ENCODE data around the gene ESRP2.

The ESRP2 gene

DNA sequence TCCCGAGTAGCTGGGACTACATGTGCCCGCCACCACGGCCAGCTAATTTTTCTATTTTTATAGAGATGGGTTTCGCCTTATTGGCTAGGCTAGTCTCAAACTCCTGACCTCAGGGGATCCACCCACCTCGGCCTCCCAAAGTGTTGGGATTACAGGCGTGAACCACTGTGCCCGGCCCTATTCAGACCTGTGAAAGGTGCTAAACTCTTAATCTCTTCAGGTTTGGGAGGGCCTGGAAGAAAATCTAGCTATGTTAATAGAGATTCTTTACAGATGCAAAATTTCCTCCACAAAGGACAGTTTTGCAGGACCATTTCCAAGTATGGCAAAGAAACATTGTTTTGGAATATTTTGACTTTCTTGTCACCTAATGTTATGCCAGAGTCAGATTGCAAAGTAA, 6.2 kb upstream of the ESRP2 start:
- no peak for DNase-seq (ENCODE audit: low read depth in 3 of 3, low spot score in 1 of 3)

DNA sequence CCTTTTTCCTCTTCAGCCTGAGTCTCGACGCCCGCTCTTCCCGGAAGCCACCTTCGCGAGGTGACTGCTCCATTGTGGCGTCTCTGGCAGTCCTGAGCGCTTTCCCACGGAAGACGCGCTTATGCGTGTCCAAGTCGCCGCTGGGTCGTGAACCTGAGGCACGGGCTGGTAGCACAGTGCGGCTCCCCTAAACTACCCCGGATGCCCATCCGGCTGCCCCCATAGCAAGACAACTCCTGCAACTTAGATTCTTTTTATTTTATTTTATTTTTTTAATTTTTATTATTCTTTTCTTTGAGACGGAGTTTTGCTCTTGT, 2.1 kb upstream of the ESRP2 start:
- DNase-seq (ENCODE audit: low read depth in 3 of 3, low spot score in 1 of 3) = no peak

DNA sequence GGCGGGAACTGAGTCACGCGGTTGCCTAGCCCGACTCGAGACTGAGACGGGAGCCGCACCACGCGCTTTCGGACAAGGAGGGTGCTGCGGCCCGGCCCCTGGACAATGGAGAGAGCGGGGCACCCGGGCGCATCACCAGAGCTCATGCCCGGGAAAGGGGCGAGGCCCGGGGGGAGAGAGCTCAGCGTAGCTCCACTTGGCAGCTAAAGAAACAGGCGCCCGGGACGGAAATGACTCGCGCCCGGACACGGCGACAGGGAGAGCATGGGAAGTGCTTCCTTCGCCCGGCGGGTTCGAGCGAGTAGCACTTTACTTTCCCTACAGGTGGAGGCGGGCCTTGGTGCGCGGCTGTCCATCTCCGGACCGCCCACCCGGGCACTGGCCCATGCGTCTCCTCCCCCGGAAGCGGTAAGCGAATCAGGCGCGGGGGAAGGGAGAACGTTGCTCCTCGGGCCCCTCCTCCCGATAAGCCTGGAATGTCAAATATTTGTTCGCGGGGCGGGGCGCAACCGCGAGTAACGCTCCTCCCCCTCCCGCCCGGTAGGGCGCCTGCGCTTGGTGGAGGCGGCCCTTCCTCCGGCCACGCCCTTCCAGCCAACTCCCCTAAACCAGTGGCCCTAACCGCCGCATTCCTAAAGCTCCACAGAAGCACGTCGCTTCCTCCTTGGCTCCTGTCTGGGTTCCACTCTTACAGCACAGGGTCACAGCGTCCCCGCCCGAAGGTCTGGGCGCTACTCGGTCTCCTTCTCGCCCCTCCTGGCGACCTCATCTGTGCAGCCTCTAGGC, 1.5 kb upstream of the ESRP2 start:
- DNase-seq (ENCODE audit: low read depth in 3 of 3, low spot score in 1 of 3) = peak; percentile 62 to 82 (median 68)

DNA sequence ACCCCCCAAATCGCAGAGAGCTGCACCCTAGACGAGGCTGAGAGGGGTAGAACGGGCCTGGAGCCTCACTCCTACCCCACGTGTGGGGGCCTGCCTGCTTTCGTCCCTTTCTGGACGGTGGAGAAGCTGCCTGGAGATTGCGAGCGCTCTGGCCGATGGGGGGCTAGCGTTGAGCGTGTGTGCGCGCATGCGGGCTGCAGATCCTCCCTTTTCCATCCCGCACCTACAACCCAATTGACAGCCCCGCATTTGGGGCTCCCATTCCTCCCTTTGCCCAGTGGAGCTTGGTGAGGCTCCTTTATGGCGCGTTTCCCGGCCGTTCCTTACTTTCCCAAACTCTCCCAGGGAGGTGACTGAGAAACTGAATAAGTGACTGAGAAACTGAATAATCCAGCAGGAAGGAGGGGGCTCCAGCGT, 907 bp upstream of the ESRP2 start:
- no peak for DNase-seq (ENCODE audit: low read depth in 3 of 3, low spot score in 1 of 3)

DNA sequence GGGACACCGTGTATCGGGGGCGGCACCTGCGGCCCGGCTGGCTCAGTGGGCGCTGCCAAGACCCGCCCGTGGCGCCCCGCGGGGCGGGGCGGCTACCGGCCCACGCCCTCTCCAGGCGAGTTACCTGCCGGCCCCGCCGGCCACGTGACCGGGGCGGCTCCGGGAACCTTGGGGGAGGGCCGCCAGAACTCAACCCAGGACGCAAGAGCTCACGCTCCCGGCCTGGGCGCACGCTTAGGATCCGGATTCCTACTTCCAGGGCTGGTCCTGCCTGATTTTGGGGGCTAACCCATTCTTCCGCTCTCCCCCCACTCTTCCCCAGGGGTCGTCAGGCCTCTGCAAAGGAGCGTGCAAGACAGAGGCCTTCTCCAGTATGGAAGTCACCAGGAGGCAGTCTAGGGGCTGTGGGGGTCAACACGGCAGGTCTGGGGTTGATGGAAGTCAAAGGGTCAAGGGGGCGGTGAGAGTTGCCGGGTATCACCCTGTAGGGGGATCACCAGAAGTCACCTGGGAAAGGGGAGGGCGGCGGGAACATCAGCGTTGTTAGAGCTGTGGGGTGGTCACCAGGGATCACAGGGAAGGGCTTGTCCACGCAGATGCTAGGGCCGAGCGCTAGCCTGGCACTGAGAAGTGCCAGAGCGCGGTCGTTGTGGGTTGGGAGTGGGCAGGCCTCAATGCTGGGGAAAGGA, 354 bp upstream of the ESRP2 start:
- DNase-seq (ENCODE audit: low read depth in 3 of 3, low spot score in 1 of 3) = peak in 1 of 3 donors; percentile 17

DNA sequence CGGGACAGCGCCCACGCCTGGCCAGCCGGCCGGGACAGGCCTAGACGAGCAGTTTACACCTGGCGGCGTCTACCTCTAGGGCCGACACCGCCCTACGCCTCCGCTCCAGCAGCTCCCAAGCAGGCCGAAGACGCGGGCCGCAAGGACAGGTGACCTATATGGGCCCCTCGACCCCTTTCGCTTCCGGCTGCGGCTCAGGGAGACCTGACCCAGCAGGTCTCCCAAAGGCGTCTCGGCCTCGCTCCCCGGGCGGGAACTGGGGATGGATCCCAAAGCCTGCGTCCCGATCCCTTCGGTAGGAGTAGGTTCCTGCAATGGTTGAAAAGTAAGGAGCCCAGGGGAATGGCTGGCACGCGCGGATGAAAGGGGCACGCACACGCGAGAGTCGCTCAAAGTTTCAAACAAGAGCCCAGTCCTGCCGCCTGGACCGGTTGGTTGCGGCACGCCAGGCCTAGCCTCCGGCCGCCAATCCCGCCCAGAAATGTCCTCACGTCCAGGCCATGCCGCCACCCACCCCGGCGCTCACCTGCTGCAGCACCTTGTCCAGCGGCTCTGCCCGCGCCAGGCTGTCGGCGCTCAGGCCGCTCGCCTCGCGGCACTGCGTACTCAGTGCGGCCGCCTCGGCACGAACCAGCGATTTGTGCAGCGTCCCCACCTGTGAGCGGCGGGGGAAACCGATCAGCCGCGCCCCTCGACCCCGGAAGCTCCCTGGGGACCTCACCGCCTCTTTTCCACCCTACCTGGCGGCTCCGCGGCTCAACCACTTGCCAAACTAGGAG, 630 bp downstream of the ESRP2 start:
- no peak for DNase-seq (ENCODE audit: low read depth in 3 of 3, low spot score in 1 of 3)

DNA sequence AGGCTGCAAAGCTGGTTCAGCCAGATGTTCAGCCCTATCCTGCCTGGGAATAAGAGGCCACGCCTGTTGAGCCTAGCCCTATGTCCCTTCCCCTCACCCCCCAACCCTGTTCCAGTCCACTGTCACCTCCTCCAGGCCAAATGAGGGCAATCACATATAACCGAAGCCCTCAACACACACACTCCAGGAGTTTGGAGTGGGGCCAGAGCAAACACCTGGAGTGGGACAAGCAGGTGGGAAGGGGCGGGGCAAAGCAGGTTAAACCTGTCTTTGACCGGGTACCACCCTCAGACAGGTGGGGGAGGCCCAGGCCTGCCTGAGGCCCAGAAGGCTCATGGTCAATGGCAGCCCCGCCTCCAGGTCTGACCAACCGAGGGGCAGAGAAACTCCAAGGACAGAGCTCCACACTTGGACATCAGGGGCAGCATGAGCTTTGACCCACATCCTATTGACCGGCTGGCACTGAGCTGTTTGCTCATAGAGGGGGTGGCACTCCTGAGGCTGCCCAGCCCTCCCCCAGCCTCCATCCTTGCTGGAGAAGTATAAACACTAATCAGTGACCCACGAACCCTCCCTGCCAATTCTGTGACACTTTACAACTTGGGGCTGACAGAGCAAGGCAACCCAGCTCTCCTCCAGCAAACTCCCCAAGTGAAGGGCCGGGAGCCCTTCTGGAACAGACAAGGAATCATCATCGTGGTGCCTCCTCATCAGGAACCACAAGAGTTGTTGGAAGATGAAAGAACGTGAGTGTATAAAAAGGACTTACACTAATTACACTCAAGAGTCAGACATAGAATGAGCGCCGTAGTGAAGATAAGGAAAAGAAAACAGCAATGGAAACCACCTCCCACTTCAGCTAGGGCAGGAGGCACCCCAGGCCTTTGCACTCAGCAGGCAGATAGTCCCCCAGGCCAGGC, 1.5 kb downstream of the ESRP2 start:
- DNase-seq (ENCODE audit: low read depth in 3 of 3, low spot score in 1 of 3) = no peak

DNA sequence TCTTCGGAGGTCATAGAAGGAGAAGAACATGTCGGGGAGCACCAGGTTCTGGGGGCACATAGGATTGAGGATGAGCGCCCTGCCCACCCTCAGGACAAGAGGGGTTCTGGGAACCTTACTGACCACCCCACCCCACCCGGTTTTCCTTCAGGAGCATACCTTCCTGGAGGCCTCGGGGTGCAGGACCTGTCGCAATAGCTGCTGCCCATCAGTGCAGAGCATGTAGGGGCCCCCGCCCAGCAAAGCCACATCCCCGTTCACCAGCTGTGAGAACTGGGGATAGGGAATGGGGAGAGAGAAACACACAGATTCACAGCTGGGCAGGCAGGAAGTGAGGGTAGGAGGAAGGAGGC, 2.1 kb downstream of the ESRP2 start:
- DNase-seq (ENCODE audit: low read depth in 3 of 3, low spot score in 1 of 3) = no peak

DNA sequence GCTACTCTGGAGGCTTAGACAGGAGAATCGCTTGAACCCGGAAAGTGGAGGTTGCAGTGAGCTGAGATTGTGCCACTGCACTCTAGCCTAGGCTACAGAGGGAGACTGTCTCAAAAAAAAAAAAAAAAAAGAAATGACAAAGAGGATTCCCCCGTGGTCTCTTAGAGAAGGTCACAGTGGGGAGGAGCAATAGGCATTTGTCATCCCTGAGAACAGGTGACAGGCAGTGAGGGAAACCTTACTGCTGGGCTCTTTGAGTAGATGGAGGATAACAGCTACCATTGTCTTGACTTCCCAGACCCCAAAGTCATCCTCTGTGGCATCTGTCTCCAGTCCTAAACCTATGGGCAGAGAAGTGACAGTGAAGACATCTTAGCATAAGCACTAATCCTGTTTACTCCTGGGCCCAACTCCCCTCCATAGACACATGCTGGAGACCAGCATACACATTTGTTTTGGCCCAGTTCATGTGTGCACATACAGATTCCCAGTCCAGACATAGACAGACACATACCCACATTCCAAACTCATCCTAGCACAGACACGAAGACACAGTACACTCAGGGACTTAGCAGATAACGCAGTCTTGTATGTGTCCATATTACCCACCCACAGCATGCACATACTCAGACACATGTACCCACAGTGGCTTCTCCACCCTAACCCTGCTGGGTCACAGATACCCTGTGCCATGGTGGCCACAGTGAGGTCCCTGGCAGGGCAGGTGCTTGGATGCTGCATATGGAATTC, 2.7 kb downstream of the ESRP2 start:
- DNase-seq (ENCODE audit: low read depth in 3 of 3, low spot score in 1 of 3) = no peak

DNA sequence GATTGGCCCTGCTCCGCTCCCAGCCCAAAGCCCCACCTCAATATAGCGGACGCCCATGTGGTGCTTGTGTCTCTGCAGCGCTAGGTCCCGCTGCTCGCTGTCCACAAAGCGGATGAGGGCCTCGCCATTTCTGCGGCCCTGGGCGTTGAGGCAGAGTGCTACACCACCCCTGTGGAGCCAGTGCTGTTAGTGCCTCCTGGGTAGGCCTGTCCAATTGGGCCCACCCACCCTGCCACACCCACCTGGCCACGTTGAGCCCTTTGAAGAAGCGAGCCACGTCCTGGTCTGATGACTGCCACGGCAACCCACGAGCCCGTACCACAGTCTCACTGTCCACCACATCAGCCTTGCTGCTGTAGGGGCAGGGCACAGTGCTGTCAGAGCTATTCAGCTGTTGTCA, 3.6 kb downstream of the ESRP2 start:
- no peak for DNase-seq (ENCODE audit: low read depth in 3 of 3, low spot score in 1 of 3)

DNA sequence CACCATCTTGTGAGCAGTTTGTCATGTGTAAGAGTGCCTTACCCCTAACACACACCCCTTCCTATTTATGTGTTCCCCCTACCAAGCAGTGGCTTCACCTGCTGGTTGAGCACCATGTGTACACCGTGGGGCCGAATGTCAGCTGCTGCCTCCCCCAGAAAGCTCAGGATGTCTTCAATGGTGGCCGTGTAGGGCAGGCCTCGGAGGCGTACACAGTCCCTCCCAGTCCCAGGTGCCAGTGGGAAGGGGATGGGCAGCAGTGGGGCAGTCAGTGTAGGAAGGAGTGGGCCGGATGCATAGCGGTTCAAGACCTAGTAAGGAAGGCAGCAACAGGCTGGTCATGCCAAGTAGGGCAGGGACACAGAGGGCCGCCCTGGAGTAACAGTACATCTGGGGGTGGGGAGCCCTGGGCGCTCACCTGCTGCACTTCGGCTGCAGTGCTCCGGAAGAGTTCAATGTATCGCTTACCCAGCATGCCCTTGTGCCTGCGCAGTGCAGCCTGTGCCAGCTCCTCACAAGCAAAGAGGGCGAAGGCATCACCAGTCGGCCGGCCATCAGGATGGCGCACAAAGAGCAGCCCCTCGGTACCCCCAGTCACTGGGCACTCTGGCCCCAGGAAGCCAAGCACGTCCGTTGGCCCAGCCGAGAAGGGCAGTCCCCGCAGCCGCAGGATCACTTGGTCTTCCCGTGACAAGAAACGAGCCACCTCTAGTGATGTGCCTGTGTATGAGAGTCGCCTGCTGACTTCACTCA, 4.4 kb downstream of the ESRP2 start:
- no peak for DNase-seq (ENCODE audit: low read depth in 3 of 3, low spot score in 1 of 3)

DNA sequence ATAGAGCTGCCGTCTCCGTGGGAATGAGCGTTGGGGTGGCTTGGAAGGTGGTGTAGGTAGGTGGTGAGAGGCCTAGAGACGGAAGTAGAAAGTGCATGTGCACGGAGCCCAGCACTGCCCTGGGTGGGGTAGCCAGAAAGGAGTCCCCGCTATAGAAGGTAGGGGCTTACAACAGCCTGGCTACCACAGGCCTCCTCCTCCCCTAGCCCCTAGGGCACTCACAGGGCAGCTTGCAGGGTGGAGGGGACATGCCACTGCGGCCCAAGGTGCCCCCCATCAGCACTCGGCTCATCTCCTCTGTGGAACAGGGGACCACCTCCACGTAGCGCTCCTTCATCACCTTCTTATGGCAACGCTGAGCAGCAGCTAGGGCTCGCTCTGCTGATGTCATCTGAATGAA, 5.0 kb downstream of the ESRP2 start:
- no peak for DNase-seq (ENCODE audit: low read depth in 3 of 3, low spot score in 1 of 3)

DNA sequence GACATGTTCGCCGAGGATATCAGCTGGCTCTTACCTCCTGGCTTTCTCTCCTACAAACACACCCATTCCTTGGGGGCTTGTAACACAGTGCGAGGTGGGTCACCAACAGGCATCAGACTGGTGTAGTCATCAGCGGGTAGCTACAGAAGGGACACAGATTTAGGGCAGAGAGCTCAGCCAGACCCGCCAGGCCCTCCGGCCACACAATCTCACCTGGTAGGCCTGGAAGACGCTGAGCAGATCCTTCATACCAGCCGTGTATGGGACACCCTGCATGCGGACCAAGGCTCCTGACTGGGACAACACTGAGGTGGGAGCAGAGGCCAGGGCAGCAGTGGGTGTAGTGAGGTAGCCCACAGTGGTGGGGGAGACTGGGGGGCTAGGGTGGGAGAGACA, 5.8 kb downstream of the ESRP2 start:
- DNase-seq (ENCODE audit: low read depth in 3 of 3, low spot score in 1 of 3) = no peak

DNA sequence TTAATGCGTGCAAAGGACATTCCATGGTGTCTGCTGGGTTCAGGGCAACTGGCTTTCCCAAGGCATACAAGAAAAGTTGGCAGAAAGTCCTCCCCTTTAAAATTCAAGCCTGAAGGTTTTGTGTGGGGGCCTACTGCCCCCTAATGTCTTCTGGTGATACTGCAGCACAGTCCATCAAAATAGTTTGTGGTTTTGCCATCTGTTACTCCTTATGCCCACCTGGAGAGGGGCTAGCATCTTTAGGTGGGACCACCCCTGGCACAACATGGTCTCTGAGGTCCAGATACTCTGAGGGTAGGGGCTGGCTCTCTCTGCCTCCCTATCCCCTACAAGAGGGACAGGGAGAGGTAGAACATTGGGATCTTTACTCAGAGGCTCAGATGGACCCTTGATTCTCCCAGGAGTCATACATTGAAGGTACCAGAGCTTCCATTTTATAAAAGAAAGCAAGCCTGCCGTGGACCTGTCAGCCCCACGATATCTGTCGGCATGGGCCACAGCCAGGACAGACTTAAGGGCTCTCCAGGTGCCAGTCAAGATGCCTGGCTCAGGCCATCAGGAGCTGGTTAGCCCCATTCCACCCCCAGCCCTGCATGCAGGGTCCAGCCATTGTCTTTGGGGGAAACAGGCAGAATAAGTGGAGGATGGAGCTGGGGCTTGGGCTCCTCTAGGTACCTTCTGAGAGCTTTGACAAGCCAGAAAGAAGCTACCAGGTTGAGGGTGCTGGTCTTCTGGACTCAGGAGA, 6.3 kb downstream of the ESRP2 start:
- DNase-seq (ENCODE audit: low read depth in 3 of 3, low spot score in 1 of 3) = no peak

DNA sequence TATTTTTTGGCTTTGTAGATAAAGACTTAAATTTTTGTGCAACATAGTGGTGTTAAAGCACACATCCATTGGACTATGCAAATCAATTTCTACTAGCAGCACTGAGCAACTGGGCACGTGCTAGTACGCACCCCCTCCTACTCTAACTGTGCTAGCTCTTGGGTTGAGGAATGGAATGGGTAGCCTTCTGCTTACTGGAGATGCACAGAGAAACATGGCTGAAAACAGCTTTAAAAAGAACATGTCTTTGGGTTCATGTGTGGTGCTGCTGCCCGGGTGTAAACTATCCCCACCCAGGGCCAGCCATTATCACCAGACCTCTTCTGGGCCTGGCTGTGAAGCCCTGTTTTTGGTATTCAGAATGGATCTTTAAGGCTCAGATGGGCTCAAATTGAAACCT, 7.3 kb downstream of the ESRP2 start:
- no peak for DNase-seq (ENCODE audit: low read depth in 3 of 3, low spot score in 1 of 3)

DNA sequence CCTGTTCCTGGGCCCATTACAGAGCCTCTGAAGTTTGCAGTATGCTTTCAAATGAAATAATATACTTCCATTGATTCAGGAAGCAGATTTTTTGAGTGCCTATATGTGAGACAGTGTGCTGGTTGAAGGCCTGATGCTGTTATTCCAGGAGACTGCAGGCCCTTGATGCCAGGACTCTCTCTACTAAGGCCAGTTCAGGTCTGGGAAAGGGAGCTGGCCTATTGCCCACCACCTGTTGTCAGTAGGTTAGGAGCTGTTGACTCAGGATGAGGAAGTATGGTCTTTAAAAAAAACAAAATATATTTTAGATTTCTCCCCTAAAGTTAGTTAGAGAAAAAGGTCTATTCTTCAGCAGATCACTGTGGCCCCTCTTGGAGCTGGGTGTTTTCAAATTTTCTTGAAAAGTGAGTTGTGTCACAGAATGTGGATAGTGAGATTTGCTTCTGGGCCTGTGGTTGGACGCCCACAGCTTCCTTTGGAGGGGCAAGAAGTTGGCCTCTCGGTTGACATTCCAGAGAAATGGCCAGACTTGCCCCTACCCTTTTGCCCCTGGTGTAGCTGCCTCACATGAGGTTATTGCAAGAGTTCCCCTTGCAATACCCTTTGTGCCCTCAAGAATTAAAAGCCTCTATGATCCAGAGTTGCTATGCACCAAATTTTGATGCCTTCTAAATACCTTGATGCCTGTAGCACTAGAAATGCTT, 7.9 kb downstream of the ESRP2 start:
- DNase-seq (ENCODE audit: low read depth in 3 of 3, low spot score in 1 of 3) = no peak

DNA sequence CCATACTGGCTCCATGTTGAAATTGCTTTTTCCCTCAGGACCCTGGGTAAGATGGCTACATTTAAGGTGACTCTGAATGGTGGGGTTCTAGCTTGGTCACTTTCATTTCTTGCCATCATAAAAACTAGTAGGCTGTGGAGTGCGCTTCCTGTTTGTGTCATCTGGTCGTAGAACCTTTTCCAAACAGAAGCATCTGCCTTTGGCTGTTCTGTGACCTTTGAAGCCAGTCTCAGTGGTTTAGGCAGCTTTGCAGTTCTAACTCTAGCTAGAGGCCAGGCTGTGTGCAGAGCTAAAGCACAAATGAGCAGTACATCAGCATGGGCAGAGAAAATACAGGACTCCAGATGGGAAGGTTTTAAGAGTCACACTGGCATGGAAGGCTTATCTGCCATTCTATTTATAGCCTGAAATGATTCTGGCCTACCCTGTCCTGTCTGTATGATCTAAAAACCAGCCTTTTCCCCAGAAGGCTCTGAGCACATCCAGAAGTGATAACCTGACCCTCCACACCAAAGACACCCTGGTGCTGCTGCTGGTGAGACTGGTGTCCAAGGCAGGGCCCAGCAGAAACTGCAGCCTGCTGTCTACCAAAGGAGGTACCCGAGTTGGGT, 8.6 kb downstream of the ESRP2 start:
- DNase-seq (ENCODE audit: low read depth in 3 of 3, low spot score in 1 of 3) = no peak

DNA sequence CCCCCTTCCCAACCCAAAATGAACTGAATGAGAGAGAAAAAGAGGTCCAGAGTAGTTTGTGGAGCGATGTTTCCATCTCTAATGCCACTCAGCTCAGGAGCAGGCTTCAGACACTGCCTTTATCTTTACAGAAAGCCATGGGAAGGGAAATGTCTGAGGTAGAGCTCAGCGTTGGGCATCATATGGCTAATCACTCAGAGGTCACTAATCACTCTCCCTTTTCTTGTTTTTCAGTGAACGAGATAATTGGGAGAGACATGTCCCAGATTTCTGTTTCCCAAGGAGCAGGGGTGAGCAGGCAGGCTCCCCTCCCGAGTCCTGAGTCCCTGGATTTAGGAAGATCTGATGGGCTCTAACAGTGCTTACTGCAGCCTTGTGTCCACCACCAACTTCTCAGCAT, 9.8 kb downstream of the ESRP2 start:
- no peak for DNase-seq (ENCODE audit: low read depth in 3 of 3, low spot score in 1 of 3)
